ENCODE data around the gene NT5DC1.

Gene NT5DC1

DNA sequence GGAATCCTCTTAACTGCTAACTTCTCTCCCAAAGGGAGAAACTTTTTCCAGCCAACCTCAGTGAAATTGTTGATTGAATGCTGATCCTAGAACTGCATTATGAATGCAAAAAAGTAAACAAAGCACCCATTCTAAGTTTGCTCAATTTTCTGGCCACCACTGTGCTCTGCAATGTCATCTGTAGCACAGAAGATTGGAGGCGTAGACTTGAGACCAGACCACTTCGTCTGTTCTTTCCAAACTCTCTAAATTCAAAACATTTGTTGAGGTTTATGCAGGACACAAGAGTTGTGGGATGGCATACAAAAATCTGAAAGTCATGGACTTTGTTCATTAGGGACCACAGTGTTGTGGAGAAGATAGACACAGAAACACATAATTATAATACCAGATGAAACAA lies 190.1 kb downstream of the NT5DC1 start:
- H2AFZ ChIP-seq: no peak overlapping the region
- no peak overlapping the region for H3K4me2 ChIP-seq (ENCODE audit: low read length)
- H3K9ac ChIP-seq: no peak overlapping the region
- TF ChIP-seq, protein P1, sequence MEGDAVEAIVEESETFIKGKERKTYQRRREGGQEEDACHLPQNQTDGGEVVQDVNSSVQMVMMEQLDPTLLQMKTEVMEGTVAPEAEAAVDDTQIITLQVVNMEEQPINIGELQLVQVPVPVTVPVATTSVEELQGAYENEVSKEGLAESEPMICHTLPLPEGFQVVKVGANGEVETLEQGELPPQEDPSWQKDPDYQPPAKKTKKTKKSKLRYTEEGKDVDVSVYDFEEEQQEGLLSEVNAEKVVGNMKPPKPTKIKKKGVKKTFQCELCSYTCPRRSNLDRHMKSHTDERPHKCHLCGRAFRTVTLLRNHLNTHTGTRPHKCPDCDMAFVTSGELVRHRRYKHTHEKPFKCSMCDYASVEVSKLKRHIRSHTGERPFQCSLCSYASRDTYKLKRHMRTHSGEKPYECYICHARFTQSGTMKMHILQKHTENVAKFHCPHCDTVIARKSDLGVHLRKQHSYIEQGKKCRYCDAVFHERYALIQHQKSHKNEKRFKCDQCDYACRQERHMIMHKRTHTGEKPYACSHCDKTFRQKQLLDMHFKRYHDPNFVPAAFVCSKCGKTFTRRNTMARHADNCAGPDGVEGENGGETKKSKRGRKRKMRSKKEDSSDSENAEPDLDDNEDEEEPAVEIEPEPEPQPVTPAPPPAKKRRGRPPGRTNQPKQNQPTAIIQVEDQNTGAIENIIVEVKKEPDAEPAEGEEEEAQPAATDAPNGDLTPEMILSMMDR (IDR thresholded peaks at IDR 0.05): no peak
- no peaks in the 10 kb centered on the region for H3K27me3 ChIP-seq (ENCODE audit: control insufficient read depth, insufficient read depth, low read length)
- H3K9me3 ChIP-seq (ENCODE audit: control insufficient read depth, low read length): no peaks in the 10 kb centered on the region
- no peak overlapping the region for H3K27ac ChIP-seq
- no peaks in the 10 kb centered on the region for H3K4me1 ChIP-seq
- H3K36me3 ChIP-seq (ENCODE audit: control insufficient read depth, insufficient read depth, low read length): no peaks in the 10 kb centered on the region
- peaks cover 14% of the 10 kb centered on the region for H3K79me2 ChIP-seq
- no peak overlapping the region for H3K4me3 ChIP-seq (ENCODE audit: low read depth, low read length)

DNA sequence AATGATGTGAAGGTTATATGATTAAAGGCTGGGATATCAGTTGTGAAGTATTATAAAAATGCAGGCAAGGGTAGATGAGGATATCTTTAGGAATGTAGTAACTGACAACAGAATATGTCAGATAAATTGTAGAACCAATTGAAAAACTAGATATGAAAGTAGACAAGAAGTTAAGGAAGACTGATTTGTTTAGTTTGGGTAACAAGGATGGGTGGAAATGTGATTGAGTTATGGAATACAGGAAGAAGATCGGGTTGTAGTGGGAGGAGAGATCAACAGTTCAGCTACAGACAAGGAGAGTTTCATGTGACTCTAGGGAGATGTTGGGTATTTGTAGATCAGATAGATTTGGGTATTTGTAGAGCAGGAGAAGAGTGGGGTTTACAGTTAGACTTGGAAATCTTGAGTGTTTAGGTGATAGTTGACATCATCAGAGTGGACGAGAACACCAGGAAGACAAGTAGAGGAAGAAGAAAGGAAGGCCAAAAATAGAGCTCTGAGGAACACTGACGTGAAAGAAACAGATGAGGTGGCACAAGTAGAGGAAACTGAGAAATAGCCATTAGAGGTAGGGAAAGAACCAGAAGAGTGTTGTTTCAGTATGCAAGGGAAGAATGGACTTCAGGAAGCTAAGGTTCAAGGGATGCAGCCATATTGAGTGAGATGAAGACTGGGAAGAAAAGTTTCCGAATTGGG lies 191.2 kb downstream of the NT5DC1 start:
- no peaks in the 10 kb centered on the region for H3K36me3 ChIP-seq (ENCODE audit: control insufficient read depth, insufficient read depth, low read length)
- TF ChIP-seq, protein P1 (IDR thresholded peaks at IDR 0.05): no peak
- no peak overlapping the region for H2AFZ ChIP-seq
- no peaks in the 10 kb centered on the region for H3K4me1 ChIP-seq
- H3K9ac ChIP-seq: no peak overlapping the region
- no peaks in the 10 kb centered on the region for H3K9me3 ChIP-seq (ENCODE audit: control insufficient read depth, low read length)
- no peak overlapping the region for H3K4me2 ChIP-seq (ENCODE audit: low read length)
- H3K79me2 ChIP-seq: peaks cover 14% of the 10 kb centered on the region
- H3K27ac ChIP-seq: no peak overlapping the region
- no peak overlapping the region for H3K4me3 ChIP-seq (ENCODE audit: low read depth, low read length)
- no peaks in the 10 kb centered on the region for H3K27me3 ChIP-seq (ENCODE audit: control insufficient read depth, insufficient read depth, low read length)

DNA sequence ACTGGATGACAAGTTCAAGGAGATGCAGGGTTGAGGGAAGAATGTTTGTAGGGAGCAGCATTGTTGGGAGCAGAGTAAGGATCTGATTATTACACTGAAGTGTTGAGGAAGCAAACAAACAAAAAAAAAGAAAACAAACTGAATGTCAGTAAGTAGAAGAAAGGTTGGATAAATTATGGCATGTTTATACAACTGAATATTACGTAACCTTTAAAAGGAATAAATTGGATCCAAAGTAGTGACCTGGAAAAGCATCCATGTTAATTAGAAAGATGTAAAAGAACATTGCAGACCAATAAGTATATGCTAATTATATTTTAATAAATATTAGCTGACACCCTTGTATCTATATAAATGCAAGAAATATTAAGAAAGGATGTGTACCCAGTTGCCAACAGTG lies 191.9 kb downstream of the NT5DC1 start:
- Histone ChIP-seq H3K27me3 (ENCODE audit: control insufficient read depth, insufficient read depth, low read length) (no peaks in the 10 kb centered on the region), H3K79me2 (peaks cover 14% of the 10 kb centered on the region), H2AFZ (no peak overlapping the region), H3K4me2 (ENCODE audit: low read length) (no peak overlapping the region), H3K4me1 (no peaks in the 10 kb centered on the region), H3K9ac (no peak overlapping the region), H3K4me3 (ENCODE audit: low read depth, low read length) (no peak overlapping the region), H3K27ac (no peak overlapping the region), H3K9me3 (ENCODE audit: control insufficient read depth, low read length) (no peaks in the 10 kb centered on the region), H3K36me3 (ENCODE audit: control insufficient read depth, insufficient read depth, low read length) (no peaks in the 10 kb centered on the region)
- TF ChIP-seq, protein P1 (IDR thresholded peaks at IDR 0.05): no peak

DNA sequence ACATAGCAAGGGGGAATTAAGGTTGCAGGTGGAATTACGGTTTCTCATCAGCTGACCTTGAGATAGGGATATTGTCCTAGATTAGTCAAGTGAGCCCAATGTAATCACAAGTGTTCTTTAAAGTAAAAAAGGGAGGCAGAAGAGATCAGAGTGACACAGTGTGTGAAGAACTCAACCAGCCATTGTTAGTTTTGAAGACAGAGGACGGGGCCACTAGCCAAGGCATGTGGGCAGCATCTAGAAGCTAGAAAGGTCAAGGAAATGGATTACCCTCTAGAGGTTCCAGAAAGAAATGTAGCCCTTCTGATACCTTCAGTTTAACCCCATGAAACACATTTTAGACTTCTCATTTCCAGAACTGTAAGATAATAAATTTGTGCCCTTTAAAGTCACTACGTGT lies 197.6 kb downstream of the NT5DC1 start:
- Histone ChIP-seq H3K27me3 (ENCODE audit: control insufficient read depth, insufficient read depth, low read length) (no peaks in the 10 kb centered on the region), H3K9ac (no peak overlapping the region), H3K4me2 (ENCODE audit: low read length) (no peak overlapping the region), H3K27ac (no peak overlapping the region), H3K36me3 (ENCODE audit: control insufficient read depth, insufficient read depth, low read length) (no peaks in the 10 kb centered on the region), H3K4me1 (no peaks in the 10 kb centered on the region), H3K4me3 (ENCODE audit: low read depth, low read length) (no peak overlapping the region), H3K9me3 (ENCODE audit: control insufficient read depth, low read length) (no peaks in the 10 kb centered on the region), H3K79me2 (peaks cover 8% of the 10 kb centered on the region), H2AFZ (no peak overlapping the region)
- TF ChIP-seq, protein P1 (IDR thresholded peaks at IDR 0.05): no peak

DNA sequence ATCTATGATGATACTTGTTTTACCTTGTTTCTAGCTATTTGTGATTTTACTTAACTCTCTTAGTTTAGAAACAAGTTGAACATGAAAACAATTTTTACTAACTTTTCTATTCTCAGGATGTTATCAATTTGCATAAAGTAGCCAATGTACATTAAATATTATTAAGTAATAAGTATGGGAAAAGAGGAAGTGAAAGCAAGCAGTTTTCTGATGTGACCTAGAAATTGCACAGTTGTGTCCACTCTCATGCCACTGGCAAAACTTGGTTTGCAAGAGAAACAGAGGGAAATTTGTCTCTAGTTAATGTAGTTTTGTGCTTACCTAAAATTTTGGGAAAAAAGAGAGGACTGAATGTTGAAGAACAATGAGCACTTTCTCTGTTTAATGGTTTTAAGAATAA lies 198.3 kb downstream of the NT5DC1 start:
- Histone ChIP-seq H3K9me3 (ENCODE audit: control insufficient read depth, low read length) (no peaks in the 10 kb centered on the region), H3K9ac (no peak overlapping the region), H3K79me2 (peaks cover 8% of the 10 kb centered on the region), H3K27ac (no peak overlapping the region), H2AFZ (no peak overlapping the region), H3K36me3 (ENCODE audit: control insufficient read depth, insufficient read depth, low read length) (no peaks in the 10 kb centered on the region), H3K27me3 (ENCODE audit: control insufficient read depth, insufficient read depth, low read length) (no peaks in the 10 kb centered on the region), H3K4me2 (ENCODE audit: low read length) (no peak overlapping the region), H3K4me1 (no peaks in the 10 kb centered on the region), H3K4me3 (ENCODE audit: low read depth, low read length) (no peak overlapping the region)
- TF ChIP-seq, protein P1 (IDR thresholded peaks at IDR 0.05): no peak

All from parathyroid adenoma (tissue), 2 donors.